HEK293T (cell line): ENCODE measurements around the gene TAF11L5.

Experiments
- ARNT ChIP-seq: fragments of 450-650 bp; IDR thresholded peaks from 2 replicates; pipeline ENCODE4 v1.6.1; 2017; ENCODE audit warnings: mild to moderate bottlenecking
- BHLHE40 ChIP-seq: fragments of 450-650 bp; IDR thresholded peaks from 2 replicates; pipeline ENCODE4 v1.6.1; 2016; ENCODE audit warnings: mild to moderate bottlenecking, moderate library complexity, borderline replicate concordance
- ELF4 ChIP-seq: fragments of 450-650 bp; IDR thresholded peaks from 2 replicates; pipeline ENCODE4 v1.6.1; 2017; ENCODE audit warnings: antibody characterized with exemption
- FOXA1 ChIP-seq: fragments of 450-650 bp; IDR thresholded peaks from 2 replicates; pipeline ENCODE4 v1.6.1; 2016; ENCODE audit warnings: mild to moderate bottlenecking
- FOXK2 ChIP-seq: fragments of 450-650 bp; IDR thresholded peaks from 2 replicates; pipeline ENCODE4 v1.6.1; 2016; ENCODE audit warnings: mild to moderate bottlenecking
- FOXM1 ChIP-seq: fragments of 450-650 bp; IDR thresholded peaks from 2 replicates; pipeline ENCODE4 v1.6.1; 2017; ENCODE audit warnings: mild to moderate bottlenecking, borderline replicate concordance
- LEF1 ChIP-seq: fragments of 450-650 bp; IDR thresholded peaks from 2 replicates; pipeline ENCODE4 v1.6.1; 2017; ENCODE audit warnings: mild to moderate bottlenecking, borderline replicate concordance
- SP1 ChIP-seq: fragments of 450-650 bp; IDR thresholded peaks from 2 replicates; pipeline ENCODE4 v1.6.1; 2017
- SUZ12 ChIP-seq: fragments of 450-650 bp; IDR thresholded peaks from 2 replicates; pipeline ENCODE4 v1.6.1; 2016; ENCODE audit warnings: mild to moderate bottlenecking
- TARDBP ChIP-seq: fragments of 450-650 bp; IDR thresholded peaks from 2 replicates; pipeline ENCODE4 v1.6.1; 2016
- ZNF384 ChIP-seq: fragments of 450-650 bp; IDR thresholded peaks from 2 replicates; pipeline ENCODE4 v1.6.1; 2016

DNA sequence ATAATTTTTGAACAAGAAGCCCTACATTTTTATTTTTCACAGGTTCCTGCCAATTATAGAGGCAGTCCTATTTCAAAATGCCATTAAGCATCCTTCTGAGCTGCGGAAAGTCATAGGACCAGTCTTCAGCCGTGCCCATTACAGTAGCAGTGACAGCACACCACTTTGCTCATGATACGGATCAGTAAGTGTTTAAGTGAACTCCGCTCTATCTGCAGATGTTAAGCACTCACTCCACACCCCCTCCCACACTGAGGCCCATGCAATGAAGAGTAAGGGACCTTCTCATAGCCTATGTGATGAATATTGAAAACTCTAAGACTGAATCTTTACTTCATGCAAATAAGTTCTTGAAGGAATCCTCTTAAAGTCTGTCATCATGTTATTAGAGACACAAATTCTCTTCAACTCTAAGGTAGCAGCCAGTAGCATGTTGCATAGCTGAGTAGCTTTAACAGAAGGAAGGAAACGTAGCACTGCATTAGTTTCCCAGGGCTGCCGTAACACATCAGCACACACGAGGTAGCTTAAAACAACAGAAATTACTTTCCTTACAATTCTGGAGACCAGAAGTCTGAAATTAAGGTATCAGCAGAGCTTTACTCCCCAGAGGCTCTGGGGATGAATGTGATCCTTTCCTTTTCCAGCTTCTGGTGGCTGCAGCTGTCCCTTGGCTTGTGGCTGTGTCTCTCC is 47.3 kb upstream of the TAF11L5 start:
- TF ChIP-seq ELF4 = no peak
- TF ChIP-seq FOXM1 = no peak
- no peak for TF ChIP-seq FOXA1
- TF ChIP-seq SP1 = no peak
- TF ChIP-seq ZNF384 = no peak
- no peak for TF ChIP-seq LEF1
- no peak for TF ChIP-seq ARNT
- no peak for TF ChIP-seq FOXK2
- no peak for TF ChIP-seq SUZ12
- TF ChIP-seq TARDBP = no peak
- no peak for TF ChIP-seq BHLHE40
